Ovary (tissue), 9 donors: Measurements from ENCODE around the gene SKI. TPM values are rescaled to one million over a fixed set of nuclear protein-coding genes. Genes with fewer than 3 reads are reported as not detected.
"Not testable (repeated sequence)": the region's sequence is repeated elsewhere in the genome, so short reads cannot be mapped to it uniquely, and the experiment has no call there.

ENCODE experiments used
- DNase-seq, 5 donors: peaks; one replicate each; pipeline ENCODE4 v3.0.0-alpha.2; 2019 to 2020
- H3K27ac ChIP-seq, 2 donors: fragments of 200-600 bp; one replicate each; pipeline versions ENCODE4 v1.5.1 to v1.8.0; 2019 to 2022
- H3K27me3 ChIP-seq: fragments of 200-600 bp; one replicate; pipeline ENCODE4 v1.8.0; 2022
- H3K36me3 ChIP-seq: fragments of 200-600 bp; sonication (generic); one replicate; pipeline ENCODE4 v1.5.1; 2019
- H3K4me1 ChIP-seq: one replicate; pipeline ENCODE4 v1.8.1; 2013; ENCODE audit warnings: mild to moderate bottlenecking, moderate library complexity; ENCODE audit not compliant: insufficient read depth
- H3K4me3 ChIP-seq: fragments of 200-600 bp; sonication (generic); one replicate; pipeline ENCODE4 v1.5.1; 2017
- H3K9me3 ChIP-seq, 2 donors: fragments of 200-600 bp in 1 of 2; sonication (generic) in 1 of 2; one replicate each; pipeline versions ENCODE4 v1.5.1 to v1.8.1; 2013 to 2019; ENCODE audit warnings: mild to moderate bottlenecking in 1 of 2, moderate library complexity in 1 of 2
- CTCF ChIP-seq, 3 donors: fragments of 450-650 bp in 2 of 3; fragments of 200-600 bp in 1 of 3; IDR thresholded peaks; one replicate each; pipeline versions ENCODE4 v1.5.1 to v1.8.0; 2016 to 2022; ENCODE audit warnings: antibody characterized with exemption in 3 of 3, mild to moderate bottlenecking in 1 of 3
- EP300 ChIP-seq: sonication (generic); formaldehyde crosslinking; IDR thresholded peaks from one replicate; pipeline ENCODE4 v1.6.1; 2017; ENCODE audit warnings: antibody characterized with exemption
- POLR2A ChIP-seq: fragments of 450-650 bp; IDR thresholded peaks from one replicate; pipeline ENCODE4 v1.6.1; 2017; ENCODE audit warnings: antibody characterized with exemption, mild to moderate bottlenecking, moderate library complexity
- WGBS, 3 donors: extraction: QIAGEN DNeasy Blood & Tissue Kit in 1 of 3; methylation state at CpG; one replicate each; pipeline versions ENCODE4 v1.1.5 to v1.1.7; 2013 to 2017; 5-methylcytosine and 5-hydroxymethylcytosine counted together
- intact Hi-C, 4 donors: fragments of 100-400 bp; cut with DNase I; formaldehyde crosslinking; loops; one replicate each; pipeline versions ENCODE4 v1.11.0 to v1.15.1; 2022 to 2023
- polyA plus RNA-seq, 2 donors: library from polyadenylated mRNA; stranded (reverse); fragments of 200-250 nt in 1 of 2; fragments of 350-450 nt in 1 of 2; fragmentation: Illumina TruSeq in 1 of 2; extraction: RNeasy Lipid Tissue Mini Kit (QIAGEN cat#74804) in 1 of 2; gene quantifications; one replicate each; pipeline ENCODE4 v1.2.3, GENCODE V29; 2013 to 2014
- total RNA-seq, 7 donors: library from RNA; depleted of rRNA in 2 of 7; stranded (reverse); fragments of >200 nt in 2 of 7; fragmentation: NEBNext Ultra II Directional in 3 of 7; extraction: Animal tissue kit (Norgen Biotek cat#: 25700) in 3 of 7; gene quantifications; one replicate each; pipeline versions ENCODE4 v1.1.0 to v1.2.4, GENCODE V29; 2016 to 2023
- donor health status: DM: no; HTN: no; CAD: no; lungs with moderate emphysema.
- donor health status: DM: no; HTN: no; CAD: no.
- donor health status: Bipolar disorder and iron deficiency.
- donor health status: DM: yes; HTN: yes; CAD: no.
- donor health status: DM: no; HTN: no; CAD: no.
- donor health status: DM: yes; HTN: yes; CAD: no.

SKI gene
- total and polyA plus RNA-seq, 9 donors = 27.8 to 109 (median 79.1) TPM

DNA sequence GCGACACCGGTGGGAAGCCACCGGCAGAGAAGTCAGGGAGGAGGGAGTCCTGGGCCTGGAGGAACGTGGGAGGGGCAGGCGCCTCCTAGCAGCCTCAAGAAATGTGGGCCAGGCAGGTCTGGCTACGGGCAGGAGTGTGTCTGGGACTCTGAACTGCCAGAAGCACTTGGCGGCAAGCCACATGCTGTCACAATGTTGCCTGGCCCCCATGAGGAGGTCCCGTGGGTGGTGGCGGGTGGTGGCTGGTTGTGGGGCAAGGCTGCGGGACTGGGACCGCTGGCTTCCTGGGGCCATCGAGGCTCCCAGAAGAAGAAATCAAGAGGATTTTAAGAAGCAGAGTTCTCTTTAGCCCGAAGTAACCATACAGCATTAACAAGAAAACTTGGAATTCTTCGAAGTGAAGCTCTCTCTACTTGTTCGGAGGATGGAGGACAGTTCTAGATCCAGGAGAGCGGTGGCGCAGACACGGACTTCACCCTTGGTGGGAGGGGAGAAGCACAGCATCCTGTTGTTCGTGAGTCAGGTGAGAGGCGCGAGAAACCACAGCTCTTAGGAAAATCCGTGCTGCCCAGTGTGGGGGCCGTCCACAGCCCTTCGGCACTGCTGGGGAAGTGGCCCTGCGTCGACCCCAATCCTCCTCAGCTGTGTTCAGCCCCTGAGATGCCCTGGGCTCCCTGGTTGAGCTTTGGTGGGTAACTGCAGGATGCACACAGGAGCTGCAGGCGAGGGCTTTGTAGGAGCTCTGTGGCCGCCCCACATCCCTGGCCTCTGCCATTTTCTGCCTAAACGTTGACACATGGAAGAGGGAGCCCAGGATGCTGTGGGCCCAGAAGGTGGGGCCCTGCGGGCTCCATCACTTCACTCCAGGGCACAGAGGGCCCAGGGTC, 12.4 kb downstream of the SKI start:
- no peaks in the 10 kb centered on the region for H3K27me3 ChIP-seq
- no peaks in the 10 kb centered on the region for H3K9me3 ChIP-seq
- TF ChIP-seq CTCF (IDR thresholded peaks at IDR 0.05) (no peak), POLR2A (no peak), EP300 (no peak)
- 52 to 61% (median 60%) methylated on average over 30 of the region's 30 CpGs for WGBS, 3 donors
- intact Hi-C loops = loop anchor here in 1 of 4 donors (5.0 kb wide), 1 partner anchor 317 kb away; the partner anchor contains the start of gene TNFRSF14
- no peaks in the 10 kb centered on the region for H3K36me3 ChIP-seq
- no peak overlapping the region for H3K27ac ChIP-seq
- H3K4me1 ChIP-seq = peaks cover 37% of the 10 kb centered on the region
- peak in 4 of 5 donors; percentile 59 to 71 (median 66) for DNase-seq
- peak overlapping the region; percentile 15 for H3K4me3 ChIP-seq

GRCh38 chr1:2241820-2242219, 13.7 kb downstream of the SKI start:
- H3K27me3 ChIP-seq = no peaks in the 10 kb centered on the region
- DNase-seq = peak in 1 of 5 donors; percentile 25
- intact Hi-C loops = loop anchor here in 1 of 4 donors (5.0 kb wide), 1 partner anchor 315 kb away; the partner anchor contains the start of gene TNFRSF14
- H3K9me3 ChIP-seq = no peaks in the 10 kb centered on the region
- TF ChIP-seq POLR2A (no peak), CTCF (IDR thresholded peaks at IDR 0.05) (no peak), EP300 (no peak)
- 74 to 78% (median 77%) methylated on average over 13 of the region's 13 CpGs for WGBS, 3 donors
- no peaks in the 10 kb centered on the region for H3K36me3 ChIP-seq
- H3K27ac ChIP-seq = no peak overlapping the region
- peaks cover 34% of the 10 kb centered on the region for H3K4me1 ChIP-seq
- no peak overlapping the region for H3K4me3 ChIP-seq

GRCh38 chr1:2242814-2243725, 15.0 kb downstream of the SKI start:
- intact Hi-C loops = loop anchor here in 1 of 4 donors (5.0 kb wide), 1 partner anchor 314 kb away; the partner anchor contains the start of gene TNFRSF14
- WGBS, 3 donors = 80 to 82% (median 81%) methylated on average over 33 of the region's 33 CpGs
- H3K27me3 ChIP-seq = no peaks in the 10 kb centered on the region
- no peaks in the 10 kb centered on the region for H3K9me3 ChIP-seq
- no peaks in the 10 kb centered on the region for H3K36me3 ChIP-seq
- TF ChIP-seq POLR2A = no peak
- no peak for TF ChIP-seq EP300
- TF ChIP-seq CTCF (IDR thresholded peaks at IDR 0.05) = no peak
- no peak overlapping the region for H3K4me3 ChIP-seq
- peaks cover 31% of the 10 kb centered on the region for H3K4me1 ChIP-seq
- no peak for DNase-seq
- no peak overlapping the region for H3K27ac ChIP-seq

DNA sequence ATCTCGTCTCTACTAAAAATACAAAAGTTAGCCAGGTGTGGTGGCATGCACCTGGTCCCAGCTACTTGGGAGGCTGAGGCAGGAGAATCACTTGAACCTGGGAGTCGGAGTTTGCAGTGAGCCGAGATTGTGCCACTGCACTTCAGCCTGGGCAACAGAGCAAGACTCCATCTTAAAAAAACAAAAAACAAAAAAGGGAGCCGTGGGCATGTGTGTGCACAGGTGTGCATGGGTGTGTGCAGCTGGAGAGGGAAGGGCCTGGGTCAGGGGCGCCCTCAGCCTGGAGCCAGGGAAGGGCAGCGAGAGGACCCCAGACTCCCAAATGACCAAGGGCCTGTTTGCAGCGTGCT, 18.9 kb downstream of the SKI start:
- DNase-seq, H3K9me3 ChIP-seq, H3K4me3 ChIP-seq, intact Hi-C loops, H3K27ac ChIP-seq, H3K27me3 ChIP-seq, H3K36me3 ChIP-seq: not testable (repeated sequence)
- 82 to 84% (median 83%) methylated on average over 7 of the region's 7 CpGs for WGBS, 3 donors
- H3K4me1 ChIP-seq = peaks cover 44% of the 10 kb centered on the region
